Kidney (tissue), 22 donors: ENCODE data around the gene SRD5A3. TPM values are rescaled to one million over a fixed set of nuclear protein-coding genes. Genes with fewer than 3 reads are reported as not detected.

Experiments used
- DNase-seq, 5 donors: peaks; one replicate each; pipeline ENCODE4 v3.0.0-alpha.2; 2013 to 2020
- FAIRE-seq: peaks from 2 replicates; lab custom pipeline; 2012; peaks lifted over from hg19 to GRCh38; lab: Jason Lieb, UNC
- H3K27ac ChIP-seq, 2 donors: one replicate each; pipeline ENCODE4 v1.7.0; 2013; ENCODE audit warnings: low read depth in 2 of 2, low read length in 2 of 2, inconsistent platforms in 1 of 2
- H3K27me3 ChIP-seq: one replicate; pipeline ENCODE4 v1.7.1; 2013; ENCODE audit warnings: low read length, inconsistent platforms; ENCODE audit not compliant: control insufficient read depth, insufficient read depth
- H3K36me3 ChIP-seq, 3 donors: one replicate each; pipeline versions ENCODE4 v1.7.0 to v1.7.1; 2013; ENCODE audit warnings: low read length in 3 of 3, control low read depth in 1 of 3, inconsistent platforms in 1 of 3; ENCODE audit not compliant: insufficient read depth in 3 of 3, control insufficient read depth in 2 of 3
- H3K4me1 ChIP-seq, 3 donors: one replicate each; pipeline versions ENCODE4 v1.7.0 to v1.7.1; 2013; ENCODE audit warnings: low read length in 3 of 3, inconsistent platforms in 1 of 3, low read depth in 1 of 3; ENCODE audit not compliant: control insufficient read depth in 2 of 3, insufficient read depth in 2 of 3
- H3K4me3 ChIP-seq, 3 donors: one replicate each; pipeline versions ENCODE4 v1.7.0 to v1.8.1; 2013; ENCODE audit warnings: low read length in 3 of 3, control low read depth in 1 of 3, inconsistent platforms in 1 of 3
- H3K9ac ChIP-seq, 3 donors: one replicate each; pipeline versions ENCODE4 v1.7.0 to v1.7.1; 2013; ENCODE audit warnings: low read length in 3 of 3, control low read depth in 1 of 3, inconsistent platforms in 1 of 3
- H3K9me3 ChIP-seq, 3 donors: one replicate each; pipeline versions ENCODE4 v1.7.0 to v1.7.1; 2013; ENCODE audit warnings: low read length in 3 of 3, control low read depth in 1 of 3, inconsistent platforms in 1 of 3; ENCODE audit not compliant: control insufficient read depth in 2 of 3, insufficient read depth in 1 of 3
- CTCF ChIP-seq: IDR thresholded peaks from 3 replicates; pipeline ENCODE4 v1.5.1; 2012; ENCODE audit warnings: mild to moderate bottlenecking, moderate library complexity, borderline replicate concordance; ENCODE audit not compliant: insufficient read depth; ENCODE audit errors: extremely low read depth
- intact Hi-C: fragments of 100-400 bp; cut with DNase I; formaldehyde crosslinking; loops from one replicate; pipeline ENCODE4 v1.11.1; 2022
- long read RNA-seq, 10 donors: library from polyadenylated mRNA in 1 of 10; unstranded in 1 of 10; transcript quantifications; one replicate each; pipeline ENCODE4 v2.0.0 and lab custom pipeline, GENCODE V29; 2021 to 2026
- polyA plus RNA-seq: library from polyadenylated mRNA; stranded (reverse); fragments of 350-450 nt; fragmentation: Illumina TruSeq; extraction: RNeasy Lipid Tissue Mini Kit (QIAGEN cat#74804); gene quantifications from one replicate; pipeline ENCODE4 v1.2.3, GENCODE V29; 2014; ENCODE audit warnings: low read depth, low replicate concordance; ENCODE audit not compliant: insufficient read depth
- total RNA-seq: library from RNA; stranded (reverse); fragmentation: NEBNext Ultra II Directional; extraction: Animal tissue kit (Norgen Biotek cat#: 25700); gene quantifications from one replicate; pipeline ENCODE4 v1.2.1, GENCODE V29; 2021
- donor health status: control.
- donor health status: control.
- donor health status: control.
- donor health status: control.
- donor health status: control.
- donor health status: DM: yes; HTN: yes; CAD: no.
- donor health status: Normal renal cell carcinoma (clear cell type).

Gene SRD5A3
- 10.6 TPM for total RNA-seq
- 21.5 TPM for polyA plus RNA-seq
- long read RNA-seq, donor 1, full-length matches to known transcripts, result 2 of 2 reads
- long read RNA-seq, donor 1, partial matches to known transcripts, result 0 of 2 reads
- long read RNA-seq, donor 1, other reads (novel, unspliced or antisense), result 0 of 2 reads
- long read RNA-seq, donor 2, full-length matches to known transcripts, result 12 of 12 reads
- long read RNA-seq, donor 2, partial matches to known transcripts, result 0 of 12 reads
- long read RNA-seq, donor 2, other reads (novel, unspliced or antisense), result 0 of 12 reads
- long read RNA-seq, donor 3, full-length matches to known transcripts, result 14 of 21 reads
- long read RNA-seq, donor 3, partial matches to known transcripts, result 7 of 21 reads
- long read RNA-seq, donor 3, other reads (novel, unspliced or antisense), result 0 of 21 reads
- long read RNA-seq, donor 4, full-length matches to known transcripts, result 7 of 7 reads
- long read RNA-seq, donor 4, partial matches to known transcripts, result 0 of 7 reads
- long read RNA-seq, donor 4, other reads (novel, unspliced or antisense), result 0 of 7 reads
- long read RNA-seq, donor 5, result 0 reads
- long read RNA-seq, donor 6, full-length matches to known transcripts, result 10 of 16 reads
- long read RNA-seq, donor 6, partial matches to known transcripts, result 6 of 16 reads
- long read RNA-seq, donor 6, other reads (novel, unspliced or antisense), result 0 of 16 reads
- long read RNA-seq, donor 7, full-length matches to known transcripts, result 7 of 8 reads
- long read RNA-seq, donor 7, partial matches to known transcripts, result 0 of 8 reads
- long read RNA-seq, donor 7, other reads (novel, unspliced or antisense), result 1 of 8 reads
- long read RNA-seq, donor 8, full-length matches to known transcripts, result 4 of 4 reads
- long read RNA-seq, donor 8, partial matches to known transcripts, result 0 of 4 reads
- long read RNA-seq, donor 8, other reads (novel, unspliced or antisense), result 0 of 4 reads
- long read RNA-seq, donor 9, full-length matches to known transcripts, result 8 of 8 reads
- long read RNA-seq, donor 9, partial matches to known transcripts, result 0 of 8 reads
- long read RNA-seq, donor 9, other reads (novel, unspliced or antisense), result 0 of 8 reads
- long read RNA-seq, donor 10, full-length matches to known transcripts, result 3 of 3 reads
- long read RNA-seq, donor 10, partial matches to known transcripts, result 0 of 3 reads
- long read RNA-seq, donor 10, other reads (novel, unspliced or antisense), result 0 of 3 reads

DNA sequence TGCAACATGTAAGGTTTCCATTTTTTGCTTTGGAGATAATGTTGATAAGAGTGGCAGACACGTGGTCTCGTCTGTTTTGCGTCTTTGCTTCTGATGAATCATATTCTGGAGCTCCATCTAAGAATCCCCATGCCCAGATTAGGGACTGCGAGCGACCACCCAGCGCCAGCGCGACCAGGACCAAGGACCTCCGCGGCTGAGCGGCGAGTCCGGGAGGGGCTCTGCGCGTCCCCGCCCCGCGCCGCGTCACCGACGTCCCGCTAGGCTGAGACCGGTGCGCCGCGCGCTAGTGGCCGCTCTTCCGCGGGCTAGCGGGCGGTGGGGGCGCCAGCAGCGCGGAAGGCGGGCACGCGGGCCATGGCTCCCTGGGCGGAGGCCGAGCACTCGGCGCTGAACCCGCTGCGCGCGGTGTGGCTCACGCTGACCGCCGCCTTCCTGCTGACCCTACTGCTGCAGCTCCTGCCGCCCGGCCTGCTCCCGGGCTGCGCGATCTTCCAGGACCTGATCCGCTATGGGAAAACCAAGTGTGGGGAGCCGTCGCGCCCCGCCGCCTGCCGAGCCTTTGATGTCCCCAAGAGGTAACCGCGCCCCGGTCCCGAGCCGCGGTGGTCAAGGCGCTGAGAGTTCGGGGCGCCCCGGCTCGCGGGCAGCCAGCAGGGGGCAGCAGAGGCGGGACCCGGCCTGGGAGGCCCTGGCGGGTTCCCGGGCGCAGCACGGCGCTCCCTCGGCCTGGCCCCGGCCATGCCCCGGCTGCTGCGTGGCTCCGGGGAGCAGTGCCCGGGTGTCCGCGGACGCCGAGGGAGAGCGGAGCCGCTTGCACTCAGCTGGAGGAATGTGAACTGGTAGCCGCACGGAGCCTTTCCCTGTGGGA is at the start of gene SRD5A3:
Gene SRD5A3 (plus strand): TSS at position 263 of the 871 bp plus-strand sequence. CDS start 95 bp downstream, at position 358.
- Histone ChIP-seq H3K36me3 (no peaks in the 10 kb centered on the region), H3K4me3 (peak within 1 kb of the TSS; percentile 80 to 94 (median 91)), H3K9ac (peak within 1 kb of the TSS; percentile 54 to 93 (median 80)), H3K27me3 (no peaks in the 10 kb centered on the region), H3K9me3 (no peaks in the 10 kb centered on the region), H3K4me1 (peaks cover 0 to 4% (median 0%) of the 10 kb centered on the region in 3 donors), H3K27ac (peak within 1 kb of the TSS; percentile 94 to 95)
- intact Hi-C loops, result no loop called here
- TF ChIP-seq CTCF, result peak; percentile 84
- FAIRE-seq (no peak), DNase-seq (peak; percentile 91 to 94 (median 92))

GRCh38 chr4:55297346-55297745 is 48.7 kb upstream of the SRD5A3 start:
- H3K36me3 ChIP-seq, result no peaks in the 10 kb centered on the region
- H3K27me3 ChIP-seq, result no peaks in the 10 kb centered on the region
- H3K9ac ChIP-seq, result no peak overlapping the region
- no peaks in the 10 kb centered on the region for H3K9me3 ChIP-seq
- no peak overlapping the region for H3K4me3 ChIP-seq
- TF ChIP-seq CTCF, result no peak
- no peaks in the 10 kb centered on the region for H3K4me1 ChIP-seq
- FAIRE-seq (no peak), DNase-seq (no peak)
- H3K27ac ChIP-seq, result no peak overlapping the region
- intact Hi-C loops, result no loop called here

DNA sequence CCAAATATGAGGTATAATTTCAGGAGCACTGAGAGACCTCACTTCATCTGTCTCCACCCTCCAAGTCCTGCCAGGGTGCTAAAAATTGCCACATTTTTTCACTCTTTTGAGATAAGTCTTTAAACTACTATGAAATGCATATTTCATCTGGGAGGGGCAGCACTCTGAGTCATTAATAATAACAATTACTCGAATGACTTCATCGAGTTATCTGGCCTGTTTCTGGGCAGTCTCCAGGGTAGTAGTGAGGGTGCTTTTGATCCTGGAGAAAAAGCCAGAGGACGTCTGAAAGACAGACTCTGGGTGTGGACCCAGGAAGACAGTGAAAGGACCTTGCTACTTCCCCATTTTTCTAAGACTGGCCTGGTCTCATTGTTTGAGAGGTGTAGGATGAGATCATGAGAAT is 42.3 kb upstream of the SRD5A3 start:
- Histone ChIP-seq H3K4me3 (no peak overlapping the region), H3K9me3 (no peaks in the 10 kb centered on the region), H3K36me3 (no peaks in the 10 kb centered on the region), H3K4me1 (no peaks in the 10 kb centered on the region), H3K27ac (no peak overlapping the region), H3K27me3 (no peaks in the 10 kb centered on the region), H3K9ac (no peak overlapping the region)
- DNase-seq (no peak), FAIRE-seq (no peak)
- no peak for TF ChIP-seq CTCF
- intact Hi-C loops, result no loop called here
